WTC11 (cell line): ENCODE data around the gene OAF. TPM values are rescaled to one million over a fixed set of nuclear protein-coding genes. Genes with fewer than 3 reads are reported as not detected.

Experiments used
- ATAC-seq: fragments of 200-7000 bp; cut with Tn5 transposase; 2 replicates; pipeline ENCODE4 v1.10.0; 2021; ENCODE audit warnings: mild to moderate bottlenecking, moderate library complexity
- CTCF ChIA-PET: fragments of 300-600 bp; sonication (Branson Sonifier 250); formaldehyde crosslinking; loops from one replicate; lab custom pipeline; 2021; ENCODE audit warnings: antibody characterized with exemption; lab: Charles Lee
- POLR2A ChIA-PET: fragments of 350-600 bp; sonication (Branson Sonifier 250); formaldehyde crosslinking; loops from one replicate; lab custom pipeline; 2021; ENCODE audit warnings: antibody characterized with exemption; lab: Charles Lee
- DNase-seq: peaks from one replicate; pipeline ENCODE4 v3.0.0; 2021; ENCODE audit warnings: low spot score
- H3K27ac Mint-ChIP-seq: 2 replicates; pipeline ENCODE4 v1.8.0; 2021; ENCODE audit warnings: mixed read lengths
- H3K27me3 Mint-ChIP-seq: 2 replicates; pipeline ENCODE4 v1.8.0; 2021; ENCODE audit warnings: low read depth, mild to moderate bottlenecking, moderate library complexity, mixed read lengths
- H3K36me3 Mint-ChIP-seq: 2 replicates; pipeline ENCODE4 v1.8.0; 2021; ENCODE audit warnings: mixed read lengths
- H3K4me1 Mint-ChIP-seq: 2 replicates; pipeline ENCODE4 v1.8.0; 2022; ENCODE audit warnings: mixed read lengths
- H3K4me3 Mint-ChIP-seq: 2 replicates; pipeline ENCODE4 v1.8.0; 2021; ENCODE audit warnings: mild to moderate bottlenecking, moderate library complexity, mixed read lengths
- H3K9me3 Mint-ChIP-seq: 2 replicates; pipeline ENCODE4 v1.8.0; 2021; ENCODE audit warnings: mixed read lengths
- ATF2 ChIP-seq: sonication (generic); formaldehyde crosslinking; IDR thresholded peaks from 2 replicates; pipeline ENCODE4 v1.8.1; 2022; ENCODE audit warnings: low read depth, missing genetic modification reagents, borderline replicate concordance
- ATF3 ChIP-seq: sonication (generic); formaldehyde crosslinking; conservative IDR thresholded peaks from 2 replicates; pipeline ENCODE4 v1.8.1; 2022; ENCODE audit warnings: mild to moderate bottlenecking, missing genetic modification reagents
- CDX4 ChIP-seq: fragments of 250-450 bp; sonication (Bioruptor Pico); IDR thresholded peaks from 2 replicates; pipeline ENCODE4 v1.9.0; 2021; ENCODE audit warnings: moderate library complexity, mild to moderate bottlenecking, inconsistent platforms, borderline replicate concordance
- FOXP1 ChIP-seq: sonication (generic); formaldehyde crosslinking; IDR thresholded peaks from 2 replicates; pipeline ENCODE4 v1.8.0; 2022; ENCODE audit warnings: missing genetic modification reagents, mild to moderate bottlenecking, moderate library complexity, borderline replicate concordance
- FOXP4 ChIP-seq: sonication (generic); formaldehyde crosslinking; IDR thresholded peaks from 2 replicates; pipeline ENCODE4 v1.8.0; 2022; ENCODE audit warnings: mild to moderate bottlenecking, missing genetic modification reagents
- MAX ChIP-seq: sonication (generic); formaldehyde crosslinking; IDR thresholded peaks from 2 replicates; pipeline ENCODE4 v1.8.0; 2022; ENCODE audit warnings: mild to moderate bottlenecking, missing genetic modification reagents
- SMAD4 ChIP-seq: sonication (generic); formaldehyde crosslinking; IDR thresholded peaks from 2 replicates; pipeline ENCODE4 v1.8.0; 2022; ENCODE audit warnings: mild to moderate bottlenecking, missing genetic modification reagents
- USF2 ChIP-seq: sonication (generic); formaldehyde crosslinking; IDR thresholded peaks from 2 replicates; pipeline ENCODE4 v1.8.1; 2023; ENCODE audit warnings: mild to moderate bottlenecking, missing genetic modification reagents, moderate library complexity
- ZNF532 ChIP-seq: fragments of 250-450 bp; sonication (Bioruptor Pico); IDR thresholded peaks from 2 replicates; pipeline ENCODE4 v1.9.0; 2021; ENCODE audit warnings: mild to moderate bottlenecking, borderline replicate concordance
- ZSCAN18 ChIP-seq: fragments of 250-450 bp; sonication (Bioruptor Pico); IDR thresholded peaks from 2 replicates; pipeline ENCODE4 v2.1.2; 2022; ENCODE audit warnings: mild to moderate bottlenecking, moderate library complexity
- total RNA-seq: library from RNA; stranded (reverse); gene quantifications from 3 replicates; pipeline ENCODE4 v1.2.3, GENCODE V29; 2021
- TF ChIP-seq, protein P1 (sequence below): sonication (generic); formaldehyde crosslinking; IDR thresholded peaks from 2 replicates; pipeline ENCODE4 v1.8.0; 2022; ENCODE audit warnings: mild to moderate bottlenecking, missing genetic modification reagents
- TF ChIP-seq, protein P2 (sequence below): fragments of 250-450 bp; sonication (Bioruptor Pico); IDR thresholded peaks from 2 replicates; pipeline ENCODE4 v1.9.0; 2021; ENCODE audit warnings: mild to moderate bottlenecking

OAF gene
- total RNA-seq, 1 experiment from 2014 or later = 5.6 TPM

- TF ChIP-seq, protein P1, sequence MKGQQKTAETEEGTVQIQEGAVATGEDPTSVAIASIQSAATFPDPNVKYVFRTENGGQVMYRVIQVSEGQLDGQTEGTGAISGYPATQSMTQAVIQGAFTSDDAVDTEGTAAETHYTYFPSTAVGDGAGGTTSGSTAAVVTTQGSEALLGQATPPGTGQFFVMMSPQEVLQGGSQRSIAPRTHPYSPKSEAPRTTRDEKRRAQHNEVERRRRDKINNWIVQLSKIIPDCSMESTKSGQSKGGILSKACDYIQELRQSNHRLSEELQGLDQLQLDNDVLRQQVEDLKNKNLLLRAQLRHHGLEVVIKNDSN (CRISPR knock-in tag) = no peak
- TF ChIP-seq ZSCAN18 (CRISPR knock-in tag) (no peak), ATF3 (CRISPR knock-in tag) (no peak), USF2 (CRISPR knock-in tag) (no peak), CDX4 (CRISPR knock-in tag) (no peak), FOXP4 (CRISPR knock-in tag) (no peak), SMAD4 (CRISPR knock-in tag) (no peak), FOXP1 (CRISPR knock-in tag) (no peak), MAX (CRISPR knock-in tag) (no peak), ZNF532 (no peak), ATF2 (CRISPR knock-in tag) (no peak)
- TF ChIP-seq, protein P2, sequence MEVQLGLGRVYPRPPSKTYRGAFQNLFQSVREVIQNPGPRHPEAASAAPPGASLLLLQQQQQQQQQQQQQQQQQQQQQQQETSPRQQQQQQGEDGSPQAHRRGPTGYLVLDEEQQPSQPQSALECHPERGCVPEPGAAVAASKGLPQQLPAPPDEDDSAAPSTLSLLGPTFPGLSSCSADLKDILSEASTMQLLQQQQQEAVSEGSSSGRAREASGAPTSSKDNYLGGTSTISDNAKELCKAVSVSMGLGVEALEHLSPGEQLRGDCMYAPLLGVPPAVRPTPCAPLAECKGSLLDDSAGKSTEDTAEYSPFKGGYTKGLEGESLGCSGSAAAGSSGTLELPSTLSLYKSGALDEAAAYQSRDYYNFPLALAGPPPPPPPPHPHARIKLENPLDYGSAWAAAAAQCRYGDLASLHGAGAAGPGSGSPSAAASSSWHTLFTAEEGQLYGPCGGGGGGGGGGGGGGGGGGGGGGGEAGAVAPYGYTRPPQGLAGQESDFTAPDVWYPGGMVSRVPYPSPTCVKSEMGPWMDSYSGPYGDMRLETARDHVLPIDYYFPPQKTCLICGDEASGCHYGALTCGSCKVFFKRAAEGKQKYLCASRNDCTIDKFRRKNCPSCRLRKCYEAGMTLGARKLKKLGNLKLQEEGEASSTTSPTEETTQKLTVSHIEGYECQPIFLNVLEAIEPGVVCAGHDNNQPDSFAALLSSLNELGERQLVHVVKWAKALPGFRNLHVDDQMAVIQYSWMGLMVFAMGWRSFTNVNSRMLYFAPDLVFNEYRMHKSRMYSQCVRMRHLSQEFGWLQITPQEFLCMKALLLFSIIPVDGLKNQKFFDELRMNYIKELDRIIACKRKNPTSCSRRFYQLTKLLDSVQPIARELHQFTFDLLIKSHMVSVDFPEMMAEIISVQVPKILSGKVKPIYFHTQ = no peak
- TF ChIP-seq, all 79 proteins: peak for 0
- Mint-ChIP-seq H3K4me3 (no peak overlapping the region), H3K9me3 (no peaks in the 10 kb centered on the region), H3K4me1 (peaks cover 3% of the 10 kb centered on the region; the same call in 1 of the 2 replicates), H3K36me3 (no peaks in the 10 kb centered on the region), H3K27ac (no peak overlapping the region), H3K27me3 (peaks cover 89% of the 10 kb centered on the region)
- ChIA-PET CTCF (interaction anchor here (0.6 to 1.3 kb wide), 3 partner anchors 8 to 54 kb away, joined by 3 to 7 read pairs (median 5); no protein-coding TSS in a partner anchor), POLR2A (no interaction called here)
- ATAC-seq (no peak), DNase-seq (no peak)
Observed at GRCh38 chr11:120174866-120175265, 36.0 kb upstream of the OAF start.
